ENCODE results near the gene NIBAN1.

DNA sequence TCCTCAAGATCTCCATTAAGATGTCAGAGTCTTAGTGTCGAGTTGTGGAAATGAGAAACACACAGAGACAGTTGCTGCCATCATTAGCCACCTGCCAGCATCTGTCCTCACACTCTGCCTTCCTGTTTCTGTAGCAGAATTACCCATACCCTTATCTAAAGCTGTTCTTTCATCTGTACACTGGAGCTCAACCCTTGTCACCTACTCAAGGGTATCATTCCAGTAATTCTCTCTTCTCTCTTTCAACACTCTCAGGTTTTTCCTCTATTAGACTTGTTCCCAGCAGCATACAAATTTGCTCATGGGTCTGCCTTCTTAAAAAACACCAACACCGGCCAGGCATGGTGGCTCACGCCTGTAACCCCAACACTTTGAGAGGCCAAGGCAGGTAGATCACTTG is 43.7 kb upstream of the NIBAN1 start:
- no peak for TF ChIP-seq POLR2AphosphoS5 (IDR thresholded peaks at IDR 0.05; ENCODE audit: low read depth, low read length)
- TF ChIP-seq POLR2A (IDR thresholded peaks at IDR 0.05; ENCODE audit: low read depth, low read length), result no peak

Measured in GM12891 (cell line).